NT2/D1 (cell line): ENCODE measurements around the gene GLS2.

Experiments used
- SUZ12 ChIP-seq: IDR thresholded peaks from 2 replicates; pipeline ENCODE4 v1.6.1; 2011; ENCODE audit not compliant: insufficient read length, insufficient read depth; ENCODE audit errors: extremely low read depth
- YY1 ChIP-seq: IDR thresholded peaks from 2 replicates; pipeline ENCODE4 v1.6.1; 2011; ENCODE audit not compliant: insufficient read length, insufficient read depth
- ZNF274 ChIP-seq: IDR thresholded peaks from 2 replicates; pipeline ENCODE4 v1.6.1; 2011; ENCODE audit warnings: mild to moderate bottlenecking, low read depth, low read length

DNA sequence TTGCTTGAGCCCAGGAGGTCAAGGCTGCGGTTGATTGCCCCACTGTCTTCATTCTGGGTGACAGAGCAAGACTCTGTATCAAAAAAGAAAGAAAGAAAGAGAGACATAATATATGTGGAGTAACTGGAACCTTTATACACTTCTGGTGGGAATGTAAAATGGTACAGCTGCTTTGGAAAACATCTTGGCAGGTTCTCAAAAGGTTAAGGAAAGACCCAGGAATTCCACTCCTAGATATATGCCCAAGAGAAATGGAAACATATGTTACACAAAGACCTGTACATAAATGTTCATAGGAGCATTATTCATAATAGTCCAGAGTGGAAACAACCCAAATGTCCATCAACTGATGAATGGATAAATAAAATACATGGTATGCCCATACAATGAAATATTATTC, 40.9 kb upstream of the GLS2 start:
- TF ChIP-seq ZNF274 (no peak), SUZ12 (no peak), YY1 (no peak)
